Measurements from ENCODE around the gene CTSD. TPM values are rescaled to one million over a fixed set of nuclear protein-coding genes. Genes with fewer than 3 reads are reported as not detected.
"Not testable (repeated sequence)": the region's sequence is repeated elsewhere in the genome, so short reads cannot be mapped to it uniquely, and the experiment has no call there.

The CTSD gene
- total and polyA plus RNA-seq, 7 experiments from 2014 or later = 103 to 378 (median 186) TPM

DNA sequence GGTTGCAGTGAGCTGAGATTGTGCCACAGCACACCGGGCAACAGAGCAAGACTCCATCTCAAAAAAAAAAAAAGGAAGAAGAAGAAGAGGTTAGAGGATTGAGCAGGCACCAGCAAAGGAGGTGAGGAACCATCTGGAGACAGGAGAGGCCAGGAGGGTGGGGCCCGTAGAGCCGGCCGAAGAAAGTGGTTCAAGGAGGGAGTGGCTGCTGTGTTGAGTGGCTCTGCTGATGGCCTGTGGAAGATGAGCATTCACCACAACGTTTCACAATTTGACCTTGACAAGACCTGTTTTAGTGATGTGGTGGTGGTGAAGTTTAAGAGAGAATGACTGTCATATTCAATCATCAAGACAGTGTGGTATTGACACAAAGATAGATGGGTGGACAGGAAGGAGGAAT is 6.8 kb upstream of the CTSD start:
- no peak overlapping the region for H3K4me3 Mint-ChIP-seq
- POLR2A ChIA-PET = interaction anchor here (0.7 kb wide), 1 partner anchor 11 kb away, joined by 3 read pairs; no protein-coding TSS in a partner anchor
- Histone ChIP-seq H3K27ac (ENCODE audit: low read depth, low read length) (no peak overlapping the region), H3K27me3 (ENCODE audit: control insufficient read depth in 2 of 2, insufficient read depth in 2 of 2, low read length in 2 of 2) (no peaks in the 10 kb centered on the region), H3K4me1 (ENCODE audit: control insufficient read depth in 2 of 2, insufficient read depth in 2 of 2, low read length in 2 of 2) (peaks cover 6 to 10% of the 10 kb centered on the region in 2 donors), H3K4me3 (ENCODE audit: low read length) (no peak overlapping the region), H3K36me3 (ENCODE audit: control insufficient read depth in 2 of 3, insufficient read depth in 3 of 3, low read length in 3 of 3) (no peaks in the 10 kb centered on the region), H3K9me3 (ENCODE audit: control insufficient read depth in 2 of 3, low read length in 3 of 3) (no peaks in the 10 kb centered on the region)
- H3K27me3 Mint-ChIP-seq = peaks cover 0 to 15% (median 5%) of the 10 kb centered on the region in 5 donors
- peak overlapping the region in 1 of 9 donors; percentile 46 for H3K27ac Mint-ChIP-seq
- peaks cover 0 to 1% (median 0%) of the 10 kb centered on the region in 5 donors for H3K36me3 Mint-ChIP-seq
- DNase-seq (no peak), ATAC-seq (peak; percentile 79)
- peaks cover 9 to 34% (median 13%) of the 10 kb centered on the region in 7 donors for H3K4me1 Mint-ChIP-seq
- intact Hi-C loops (cut with micrococcal nuclease) = no loop called here
- H3K9me3 Mint-ChIP-seq = no peaks in the 10 kb centered on the region
- CTCF ChIA-PET = interaction anchor here (0.7 to 1.0 kb wide), 2 partner anchors 63 to 77 kb away, joined by 3 read pairs; no protein-coding TSS in a partner anchor

DNA sequence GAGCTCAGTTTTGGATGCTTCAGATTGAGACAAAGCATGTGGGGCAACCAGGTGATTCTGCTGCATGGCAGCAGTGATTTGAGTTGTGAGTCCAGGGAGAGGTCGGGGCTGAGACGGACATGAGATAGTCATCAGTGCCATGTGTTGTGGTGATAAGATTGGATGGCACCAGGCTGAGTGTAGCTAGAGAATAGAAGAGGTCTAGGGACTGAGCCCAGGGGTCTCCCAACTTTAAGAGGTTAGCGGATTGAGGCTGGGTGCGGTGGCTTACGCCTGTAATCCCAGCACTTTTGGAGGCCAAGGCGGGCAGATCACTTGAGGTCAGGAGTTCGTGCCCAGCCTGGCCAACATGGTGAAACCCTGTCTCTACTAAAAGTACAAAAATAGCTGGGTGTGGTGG is 6.3 kb upstream of the CTSD start:
- intact Hi-C loops (cut with micrococcal nuclease) = no loop called here
- H3K4me3 ChIP-seq (ENCODE audit: low read length) = no peak overlapping the region
- CTCF ChIA-PET = interaction anchor here (0.6 to 1.0 kb wide), 3 partner anchors 63 to 204 kb away, joined by 3 read pairs; no protein-coding TSS in a partner anchor
- Mint-ChIP-seq H3K27ac (no peak overlapping the region), H3K36me3 (peaks cover 0 to 1% (median 0%) of the 10 kb centered on the region in 5 donors), H3K4me1 (peaks cover 9 to 34% (median 13%) of the 10 kb centered on the region in 7 donors), H3K27me3 (peaks cover 0 to 15% (median 5%) of the 10 kb centered on the region in 5 donors), H3K4me3 (no peak overlapping the region), H3K9me3 (no peaks in the 10 kb centered on the region)
- POLR2A ChIA-PET = no interaction called here
- H3K27ac ChIP-seq (ENCODE audit: low read depth, low read length) = no peak overlapping the region
- no peaks in the 10 kb centered on the region for H3K36me3 ChIP-seq (ENCODE audit: control insufficient read depth in 2 of 3, insufficient read depth in 3 of 3, low read length in 3 of 3)
- no peaks in the 10 kb centered on the region for H3K27me3 ChIP-seq (ENCODE audit: control insufficient read depth in 2 of 2, insufficient read depth in 2 of 2, low read length in 2 of 2)
- DNase-seq (no peak), ATAC-seq (no peak)
- H3K4me1 ChIP-seq (ENCODE audit: control insufficient read depth in 2 of 2, insufficient read depth in 2 of 2, low read length in 2 of 2) = peaks cover 6 to 10% of the 10 kb centered on the region in 2 donors
- H3K9me3 ChIP-seq (ENCODE audit: control insufficient read depth in 2 of 3, low read length in 3 of 3) = no peaks in the 10 kb centered on the region

DNA sequence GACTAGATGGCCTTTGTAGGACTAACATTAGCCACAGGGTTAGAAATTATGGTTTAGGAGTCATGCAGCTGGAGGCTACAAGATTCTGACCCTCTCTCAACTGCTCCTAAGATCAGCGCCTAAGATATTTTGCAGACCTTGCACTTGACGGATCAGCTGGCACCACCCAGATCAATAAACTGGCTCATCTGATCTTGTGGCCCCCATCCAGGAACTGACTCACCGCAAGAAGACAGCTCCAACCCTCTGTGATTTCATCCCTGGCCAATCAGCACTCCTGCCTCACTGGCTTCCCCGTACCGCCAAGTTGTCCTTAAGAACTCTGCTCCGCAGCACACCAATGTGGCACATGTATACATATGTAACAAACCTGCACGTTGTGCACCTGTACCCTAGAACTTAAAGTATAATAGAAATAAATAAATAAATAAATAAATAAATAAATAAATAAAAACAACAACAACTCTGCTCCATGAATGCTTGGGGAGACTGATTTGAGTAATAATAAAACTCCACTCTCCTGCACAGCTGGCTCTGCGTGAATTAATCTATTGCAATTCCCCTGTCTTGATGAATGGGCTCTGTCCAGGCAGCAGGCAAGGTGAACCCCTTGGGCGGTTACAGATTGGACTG is 5.7 kb upstream of the CTSD start:
- H3K9me3 ChIP-seq (ENCODE audit: control insufficient read depth in 2 of 3, low read length in 3 of 3); H3K36me3 ChIP-seq (ENCODE audit: control insufficient read depth in 2 of 3, insufficient read depth in 3 of 3, low read length in 3 of 3); H3K27ac ChIP-seq (ENCODE audit: low read depth, low read length); H3K4me3 ChIP-seq (ENCODE audit: low read length); H3K27me3 ChIP-seq (ENCODE audit: control insufficient read depth in 2 of 2, insufficient read depth in 2 of 2, low read length in 2 of 2); H3K9me3 Mint-ChIP-seq; H3K36me3 Mint-ChIP-seq; H3K27ac Mint-ChIP-seq; ATAC-seq; intact Hi-C loops (cut with micrococcal nuclease): not testable (repeated sequence)
- DNase-seq = peak in 1 of 9 donors; percentile 4
- Mint-ChIP-seq H3K4me1 (peaks cover 9 to 37% (median 15%) of the 10 kb centered on the region in 7 donors), H3K27me3 (peaks cover 0 to 11% (median 0%) of the 10 kb centered on the region in 5 donors), H3K4me3 (peak overlapping the region in 1 of 10 donors; percentile 4)
- H3K4me1 ChIP-seq (ENCODE audit: control insufficient read depth in 2 of 2, insufficient read depth in 2 of 2, low read length in 2 of 2) = peaks cover 9 to 11% of the 10 kb centered on the region in 2 donors
- ChIA-PET POLR2A (interaction anchor here (0.8 kb wide), 1 partner anchor 120 kb away, joined by 3 read pairs; no protein-coding TSS in a partner anchor), CTCF (interaction anchor here (0.6 to 1.0 kb wide), 2 partner anchors 62 to 204 kb away, joined by 3 read pairs; no protein-coding TSS in a partner anchor)

DNA sequence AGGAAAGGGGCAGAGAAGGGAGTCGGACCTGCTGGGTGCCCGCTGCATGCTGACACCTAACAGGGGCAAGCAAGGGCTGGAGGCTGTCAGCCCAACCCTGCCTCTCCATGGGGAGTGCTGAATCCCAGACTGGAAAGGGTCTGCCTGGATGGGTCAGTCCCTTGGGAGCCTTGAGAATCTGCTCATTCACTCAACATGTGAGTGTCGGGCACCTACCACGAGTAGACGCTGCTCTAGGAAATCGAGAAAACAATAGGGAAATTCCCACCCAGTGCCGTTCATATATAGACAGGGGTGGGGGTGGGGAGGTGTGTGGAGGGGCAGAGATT is 4.4 kb upstream of the CTSD start:
- POLR2A ChIA-PET = interaction anchor here (0.6 to 1.3 kb wide), 2 partner anchors 10 to 55 kb away, joined by 4 to 5 read pairs; no protein-coding TSS in a partner anchor
- ATAC-seq = no peak

DNA sequence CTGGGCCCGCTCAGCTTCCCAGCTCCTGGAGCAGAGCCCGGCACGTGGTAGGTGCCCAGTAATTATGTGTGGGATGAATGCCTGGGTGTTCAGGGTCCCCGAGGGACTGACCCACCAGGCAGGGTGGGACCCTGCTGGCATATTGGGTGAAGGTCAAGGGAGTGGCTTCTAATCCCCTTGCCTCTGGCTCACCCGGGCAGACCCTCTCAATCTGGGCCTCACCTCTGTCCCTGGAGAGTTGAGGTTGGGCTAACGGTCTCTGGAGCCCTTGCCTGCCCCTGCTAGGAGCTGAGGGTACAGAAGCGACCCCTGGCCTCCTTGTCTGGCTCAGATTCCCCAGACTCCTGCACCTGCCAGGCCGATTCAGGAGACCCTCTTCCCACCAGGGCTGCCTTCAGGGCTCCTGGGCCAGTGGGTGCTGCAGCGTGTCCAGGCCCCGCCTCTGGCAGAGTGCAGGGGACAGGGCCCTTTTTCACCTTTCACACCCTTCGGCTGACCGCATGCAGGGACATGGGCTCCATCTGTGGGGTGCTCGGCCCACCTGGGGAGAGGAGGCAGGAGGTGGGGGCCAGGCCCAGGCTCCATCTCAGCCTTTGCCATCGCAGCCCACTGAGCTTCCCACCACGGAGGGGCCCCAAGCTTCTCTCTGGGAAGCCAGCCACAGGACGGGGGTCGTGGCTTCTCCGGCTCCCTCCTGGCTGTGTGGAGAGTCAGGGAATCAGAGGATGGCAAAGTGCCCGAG is 3.8 kb upstream of the CTSD start:
- Mint-ChIP-seq H3K4me3 (no peak overlapping the region), H3K4me1 (peaks cover 11 to 35% (median 16%) of the 10 kb centered on the region in 7 donors), H3K27ac (peak overlapping the region in 1 of 9 donors; percentile 70), H3K9me3 (no peaks in the 10 kb centered on the region), H3K36me3 (peaks cover 0 to 2% (median 0%) of the 10 kb centered on the region in 5 donors), H3K27me3 (peaks cover 0 to 11% (median 0%) of the 10 kb centered on the region in 5 donors)
- Histone ChIP-seq H3K27me3 (ENCODE audit: control insufficient read depth in 2 of 2, insufficient read depth in 2 of 2, low read length in 2 of 2) (no peaks in the 10 kb centered on the region), H3K4me1 (ENCODE audit: control insufficient read depth in 2 of 2, insufficient read depth in 2 of 2, low read length in 2 of 2) (peaks cover 14 to 19% of the 10 kb centered on the region in 2 donors), H3K4me3 (ENCODE audit: low read length) (no peak overlapping the region), H3K9me3 (ENCODE audit: control insufficient read depth in 2 of 3, low read length in 3 of 3) (no peaks in the 10 kb centered on the region), H3K36me3 (ENCODE audit: control insufficient read depth in 2 of 3, insufficient read depth in 3 of 3, low read length in 3 of 3) (no peaks in the 10 kb centered on the region), H3K27ac (ENCODE audit: low read depth, low read length) (no peak overlapping the region)
- no peak for ATAC-seq
- ChIA-PET CTCF (no interaction called here), POLR2A (interaction anchor here (0.6 to 1.3 kb wide), 2 partner anchors 10 to 55 kb away, joined by 4 to 5 read pairs; no protein-coding TSS in a partner anchor)
- intact Hi-C loops (cut with micrococcal nuclease) = no loop called here
- DNase-seq = peak in 2 of 9 donors; percentile 5 to 7

More for the DNA sequence above, 4.4 kb upstream of the CTSD start:
- Histone ChIP-seq H3K4me1 (ENCODE audit: control insufficient read depth in 2 of 2, insufficient read depth in 2 of 2, low read length in 2 of 2) (peaks cover 12 to 15% of the 10 kb centered on the region in 2 donors), H3K9me3 (ENCODE audit: control insufficient read depth in 2 of 3, low read length in 3 of 3) (no peaks in the 10 kb centered on the region), H3K27ac (ENCODE audit: low read depth, low read length) (no peak overlapping the region), H3K4me3 (ENCODE audit: low read length) (no peak overlapping the region), H3K27me3 (ENCODE audit: control insufficient read depth in 2 of 2, insufficient read depth in 2 of 2, low read length in 2 of 2) (no peaks in the 10 kb centered on the region), H3K36me3 (ENCODE audit: control insufficient read depth in 2 of 3, insufficient read depth in 3 of 3, low read length in 3 of 3) (no peaks in the 10 kb centered on the region)
- H3K27me3 Mint-ChIP-seq = peaks cover 0 to 11% (median 0%) of the 10 kb centered on the region in 5 donors
- peak in 1 of 9 donors; percentile 3 for DNase-seq
- no peak overlapping the region for H3K4me3 Mint-ChIP-seq
- intact Hi-C loops (cut with micrococcal nuclease) = no loop called here
- CTCF ChIA-PET = no interaction called here
- peak overlapping the region in 2 of 9 donors; percentile 21 to 70 for H3K27ac Mint-ChIP-seq
- H3K9me3 Mint-ChIP-seq = no peaks in the 10 kb centered on the region
- H3K36me3 Mint-ChIP-seq = peaks cover 0 to 1% (median 0%) of the 10 kb centered on the region in 5 donors
- peaks cover 9 to 34% (median 13%) of the 10 kb centered on the region in 7 donors for H3K4me1 Mint-ChIP-seq

DNA sequence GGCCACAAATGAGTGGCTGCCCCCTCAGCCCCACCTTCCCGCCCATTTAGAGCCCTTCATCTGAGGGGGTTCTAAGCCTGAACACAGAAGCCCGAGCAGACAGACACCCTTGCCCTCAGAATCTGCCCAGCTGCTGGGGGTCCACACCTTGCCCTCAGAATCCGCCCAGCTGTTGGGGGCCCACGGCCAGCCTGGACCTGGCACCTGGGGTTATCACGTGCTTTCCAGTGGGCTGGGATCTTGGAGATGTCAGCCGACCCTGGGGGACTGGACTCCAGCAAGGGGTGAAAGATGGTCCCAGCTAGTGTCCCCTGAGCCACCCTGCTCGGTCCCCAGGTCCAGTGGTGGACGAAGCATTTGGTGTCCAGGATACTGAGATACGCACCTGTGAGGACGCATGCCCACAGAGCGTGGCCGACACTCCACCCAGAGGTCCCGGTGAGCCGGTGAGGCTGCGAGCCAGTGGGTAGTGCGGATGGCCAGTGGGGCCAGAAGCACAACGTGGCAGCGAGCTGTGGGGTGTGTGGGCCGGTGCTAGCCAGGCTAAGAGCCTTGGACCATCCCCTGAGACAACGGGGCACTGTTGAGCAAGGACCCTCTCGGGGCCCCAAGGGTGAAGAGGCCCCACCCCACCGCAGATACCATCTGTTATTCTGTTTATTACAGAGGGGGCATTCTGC is 3.1 kb upstream of the CTSD start:
- POLR2A ChIA-PET = interaction anchor here (1.3 kb wide), 1 partner anchor 9 kb away, joined by 5 read pairs; no protein-coding TSS in a partner anchor
- Mint-ChIP-seq H3K4me3 (no peak overlapping the region), H3K27me3 (peaks cover 0 to 9% (median 0%) of the 10 kb centered on the region in 5 donors), H3K36me3 (peaks cover 0 to 4% (median 0%) of the 10 kb centered on the region in 5 donors), H3K9me3 (no peaks in the 10 kb centered on the region), H3K27ac (no peak overlapping the region), H3K4me1 (peaks cover 11 to 35% (median 16%) of the 10 kb centered on the region in 7 donors)
- no peaks in the 10 kb centered on the region for H3K27me3 ChIP-seq (ENCODE audit: control insufficient read depth in 2 of 2, insufficient read depth in 2 of 2, low read length in 2 of 2)
- no peaks in the 10 kb centered on the region for H3K36me3 ChIP-seq (ENCODE audit: control insufficient read depth in 2 of 3, insufficient read depth in 3 of 3, low read length in 3 of 3)
- ATAC-seq = no peak
- H3K4me1 ChIP-seq (ENCODE audit: control insufficient read depth in 2 of 2, insufficient read depth in 2 of 2, low read length in 2 of 2) = peaks cover 17% of the 10 kb centered on the region in 2 donors
- CTCF ChIA-PET = no interaction called here
- DNase-seq = peak in 2 of 9 donors; percentile 6 to 8
- intact Hi-C loops (cut with micrococcal nuclease) = no loop called here
- no peaks in the 10 kb centered on the region for H3K9me3 ChIP-seq (ENCODE audit: control insufficient read depth in 2 of 3, low read length in 3 of 3)
- H3K4me3 ChIP-seq (ENCODE audit: low read length) = no peak overlapping the region
- no peak overlapping the region for H3K27ac ChIP-seq (ENCODE audit: low read depth, low read length)
